Brain microvascular endothelial cell (primary cell): ENCODE results near the gene SFXN5.

Source experiments
- DNase-seq: peaks from one replicate; pipeline ENCODE4 v3.0.0-alpha.2; 2020
- H3K27ac ChIP-seq: fragments of 250-450 bp; sonication (Bioruptor Pico); 2 replicates; pipeline ENCODE4 v1.5.1; 2020; ENCODE audit warnings: mild to moderate bottlenecking, moderate library complexity
- H3K27me3 ChIP-seq: fragments of 250-450 bp; sonication (Bioruptor Pico); replicated peaks from 2 replicates; pipeline ENCODE4 v1.5.1; 2020; ENCODE audit warnings: mild to moderate bottlenecking
- H3K36me3 ChIP-seq: fragments of 250-450 bp; sonication (Bioruptor Pico); replicated peaks from 2 replicates; pipeline ENCODE4 v1.5.1; 2020; ENCODE audit warnings: mild to moderate bottlenecking
- H3K4me3 ChIP-seq: 2 replicates; pipeline ENCODE4 v1.5.1; 2011; ENCODE audit warnings: low read depth, mild to moderate bottlenecking, control low read depth, low read length, moderate library complexity
- in situ Hi-C: cut with HindIII; loops from 2 replicates; pipeline ENCODE4 v1.10.0; 2017; ENCODE audit warnings: low sequenced_read_pairs, low pct_ligation_motif_present
- TF ChIP-seq, protein P1 (sequence below): IDR thresholded peaks from 2 replicates; pipeline ENCODE4 v1.5.1; 2011; ENCODE audit warnings: low read depth, mild to moderate bottlenecking, moderate library complexity, low read length, control low read depth, inconsistent platforms; ENCODE audit errors: missing control alignments

The SFXN5 gene

DNA sequence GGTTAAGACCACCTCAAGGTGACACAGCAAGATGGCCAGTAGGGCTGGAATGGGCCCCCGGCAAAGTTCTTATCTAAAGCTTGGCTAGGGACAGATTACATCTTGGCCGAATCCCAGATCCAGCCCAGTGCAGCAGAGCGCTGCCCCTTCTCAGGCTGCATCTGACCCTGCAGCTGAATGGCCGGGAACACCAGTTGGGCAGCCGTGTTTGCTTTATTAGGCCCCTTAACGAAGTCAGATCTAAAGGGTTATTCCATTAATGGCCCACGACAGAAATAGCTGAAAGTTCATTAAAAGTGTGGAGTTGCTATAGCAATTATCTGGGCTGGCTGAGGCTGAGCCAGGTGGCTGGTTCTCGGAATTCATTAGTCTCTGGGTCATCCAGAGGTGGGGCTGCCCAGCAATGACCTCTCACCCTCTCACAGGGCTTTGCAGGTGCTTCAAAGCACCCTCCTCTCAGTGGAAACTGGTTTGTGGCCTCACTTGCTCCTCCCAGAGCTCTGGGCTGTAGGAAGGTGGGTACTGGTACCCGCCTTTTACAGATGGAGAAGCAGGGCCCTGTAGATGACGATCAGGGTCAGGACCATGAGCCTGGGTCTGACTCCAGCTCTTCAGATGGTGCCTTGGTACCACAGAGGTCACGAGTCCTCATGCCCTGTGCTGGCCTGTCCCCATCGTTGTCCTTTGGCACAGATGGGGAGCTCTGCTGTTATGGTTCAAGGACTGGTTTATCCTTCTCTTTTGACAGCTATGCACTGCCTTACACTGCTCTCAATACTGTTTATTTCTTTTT lies 85.4 kb downstream of the SFXN5 start:
- in situ Hi-C loops: no loop called here

DNA sequence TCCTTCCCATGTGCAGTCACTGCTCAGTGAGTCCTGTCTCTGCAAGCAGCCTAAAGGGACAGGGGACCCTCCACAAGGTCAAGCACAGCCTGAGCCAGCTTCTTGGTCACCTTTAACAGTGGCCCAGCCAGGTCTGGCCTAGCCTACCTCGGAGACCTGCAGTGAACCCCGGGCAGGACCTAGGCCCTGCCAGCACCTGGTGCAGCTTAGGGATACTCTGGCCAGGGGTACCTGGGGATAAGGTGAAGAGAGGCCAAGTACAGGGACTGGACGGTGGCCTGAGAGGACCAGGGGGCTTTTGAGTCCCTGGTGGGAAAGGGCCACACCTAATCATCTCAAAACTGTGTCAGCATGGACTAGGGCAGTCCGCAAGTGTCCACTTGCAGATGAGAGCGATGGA lies 86.4 kb downstream of the SFXN5 start:
- in situ Hi-C loops: no loop called here

More for the DNA sequence above, 85.4 kb downstream of the SFXN5 start:
- no peak for DNase-seq
- Histone ChIP-seq H3K4me3 (no peak overlapping the region), H3K27ac (no peak overlapping the region), H3K36me3 (no peaks in the 10 kb centered on the region), H3K27me3 (no peaks in the 10 kb centered on the region)
- TF ChIP-seq, protein P1, sequence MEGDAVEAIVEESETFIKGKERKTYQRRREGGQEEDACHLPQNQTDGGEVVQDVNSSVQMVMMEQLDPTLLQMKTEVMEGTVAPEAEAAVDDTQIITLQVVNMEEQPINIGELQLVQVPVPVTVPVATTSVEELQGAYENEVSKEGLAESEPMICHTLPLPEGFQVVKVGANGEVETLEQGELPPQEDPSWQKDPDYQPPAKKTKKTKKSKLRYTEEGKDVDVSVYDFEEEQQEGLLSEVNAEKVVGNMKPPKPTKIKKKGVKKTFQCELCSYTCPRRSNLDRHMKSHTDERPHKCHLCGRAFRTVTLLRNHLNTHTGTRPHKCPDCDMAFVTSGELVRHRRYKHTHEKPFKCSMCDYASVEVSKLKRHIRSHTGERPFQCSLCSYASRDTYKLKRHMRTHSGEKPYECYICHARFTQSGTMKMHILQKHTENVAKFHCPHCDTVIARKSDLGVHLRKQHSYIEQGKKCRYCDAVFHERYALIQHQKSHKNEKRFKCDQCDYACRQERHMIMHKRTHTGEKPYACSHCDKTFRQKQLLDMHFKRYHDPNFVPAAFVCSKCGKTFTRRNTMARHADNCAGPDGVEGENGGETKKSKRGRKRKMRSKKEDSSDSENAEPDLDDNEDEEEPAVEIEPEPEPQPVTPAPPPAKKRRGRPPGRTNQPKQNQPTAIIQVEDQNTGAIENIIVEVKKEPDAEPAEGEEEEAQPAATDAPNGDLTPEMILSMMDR: no peak

DNA sequence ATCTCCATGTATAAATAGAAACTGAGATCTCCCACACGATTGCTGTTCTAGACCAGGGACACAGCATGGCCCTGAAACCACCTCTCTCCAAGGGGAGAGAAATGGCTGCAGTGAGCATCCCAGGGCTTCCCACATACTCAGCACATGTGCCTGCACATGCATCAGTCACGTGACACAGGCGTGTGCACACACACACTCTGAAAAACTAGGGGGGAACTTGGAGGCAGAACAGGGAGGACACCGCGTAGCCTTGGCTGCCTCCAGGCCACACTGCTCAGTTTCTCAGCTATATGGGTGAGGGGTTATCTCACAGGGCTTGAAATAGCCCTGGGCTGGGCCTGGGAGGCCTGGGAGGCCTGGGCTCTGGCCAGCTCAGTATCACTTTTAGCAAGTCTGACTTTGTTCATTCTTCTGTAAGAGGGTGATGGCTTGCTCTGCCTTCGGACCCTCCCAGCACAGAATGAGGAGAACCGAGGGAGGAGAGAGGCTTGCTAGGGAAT lies 87.3 kb downstream of the SFXN5 start:
- no peaks in the 10 kb centered on the region for H3K36me3 ChIP-seq
- no peak for DNase-seq
- H3K27ac ChIP-seq: no peak overlapping the region
- H3K27me3 ChIP-seq: no peaks in the 10 kb centered on the region
- in situ Hi-C loops: no loop called here
- TF ChIP-seq, protein P1: no peak
- no peak overlapping the region for H3K4me3 ChIP-seq

More for the DNA sequence above, 86.4 kb downstream of the SFXN5 start:
- TF ChIP-seq, protein P1: no peak
- no peak for DNase-seq
- Histone ChIP-seq H3K36me3 (no peaks in the 10 kb centered on the region), H3K27ac (no peak overlapping the region), H3K4me3 (no peak overlapping the region), H3K27me3 (no peaks in the 10 kb centered on the region)

DNA sequence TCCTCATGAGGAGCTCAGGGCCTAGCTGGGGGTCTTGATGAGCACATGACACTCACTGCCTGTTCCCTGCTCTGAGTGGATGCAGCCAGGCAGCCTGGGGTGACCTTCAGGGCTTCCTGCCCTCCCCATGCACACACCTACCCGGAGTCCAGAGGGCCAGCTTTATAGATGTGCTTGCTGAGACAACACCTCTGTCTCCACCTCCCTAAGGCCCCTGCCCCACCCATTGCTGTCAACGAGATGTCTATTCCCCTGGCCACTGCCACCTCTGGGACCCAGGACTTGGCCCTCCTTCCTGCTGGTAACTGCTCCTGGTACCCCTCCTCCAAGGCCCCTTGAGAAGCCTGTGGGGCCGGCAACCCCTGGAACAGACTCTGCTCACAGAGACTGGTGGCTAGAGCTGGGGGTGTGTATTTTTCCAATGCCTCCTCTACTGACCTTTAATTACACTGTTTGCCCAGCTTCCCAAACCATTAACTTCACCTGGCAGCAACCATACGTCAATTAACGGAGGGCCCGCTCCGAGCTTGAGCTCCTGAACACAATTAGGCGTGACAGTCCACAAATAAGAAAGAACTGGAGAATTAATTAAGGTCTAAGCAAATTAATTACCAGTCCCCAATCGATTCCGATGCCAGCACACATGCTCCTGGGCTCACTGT lies 87.9 kb downstream of the SFXN5 start:
- in situ Hi-C loops: no loop called here
- Histone ChIP-seq H3K36me3 (no peaks in the 10 kb centered on the region), H3K4me3 (no peak overlapping the region), H3K27ac (no peak overlapping the region), H3K27me3 (no peaks in the 10 kb centered on the region)
- TF ChIP-seq, protein P1: no peak
- no peak for DNase-seq

DNA sequence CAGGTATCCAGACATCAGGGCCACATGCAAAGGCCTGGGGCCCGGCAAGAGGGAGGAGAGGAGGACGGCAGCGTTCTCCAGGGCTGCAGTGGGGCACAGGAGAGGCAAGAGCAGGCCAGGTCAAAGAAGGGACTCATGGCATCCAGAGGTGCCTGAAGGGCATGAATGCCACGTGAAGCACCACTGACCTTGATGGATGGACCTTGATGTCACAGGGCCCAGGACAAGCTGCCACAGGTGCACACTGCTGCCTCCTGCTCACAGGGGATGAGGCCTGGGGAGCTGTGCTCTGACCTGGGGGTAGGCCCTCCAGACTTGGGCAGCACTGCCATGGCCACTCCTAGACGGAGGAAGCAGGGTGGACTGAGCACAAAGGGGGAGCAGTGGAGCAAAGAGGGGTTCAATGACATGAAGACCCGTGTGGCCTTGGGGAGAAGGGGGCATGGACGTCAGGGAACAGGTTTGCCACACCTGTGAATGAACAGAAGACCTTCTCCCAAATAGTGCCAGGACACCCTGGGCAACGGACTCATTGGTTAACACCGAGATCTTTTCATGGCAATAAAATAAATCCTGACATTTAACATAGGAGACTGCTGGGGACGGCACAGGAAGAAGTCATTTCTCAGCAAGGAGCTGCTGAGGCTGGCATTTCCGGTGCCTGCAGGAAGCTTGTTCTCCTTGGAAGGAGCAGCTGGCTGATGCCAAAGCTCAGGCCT lies 88.6 kb downstream of the SFXN5 start:
- Histone ChIP-seq H3K27ac (no peak overlapping the region), H3K4me3 (no peak overlapping the region), H3K36me3 (no peaks in the 10 kb centered on the region), H3K27me3 (no peaks in the 10 kb centered on the region)
- in situ Hi-C loops: no loop called here
- TF ChIP-seq, protein P1: no peak
- no peak for DNase-seq
